Activated B cell treated with CpG ODN at 0.5 μM for 24 hours (primary cell): ENCODE measurements around the gene DOK1. TPM values are rescaled to one million over a fixed set of nuclear protein-coding genes. Genes with fewer than 3 reads are reported as not detected.

Experiments
- ATAC-seq: fragments of 200-7000 bp; cut with Tn5 transposase; one replicate; pipeline ENCODE4 v1.10.0; 2021; ENCODE audit warnings: low read depth, mild to moderate bottlenecking, moderate library complexity
- CTCF ChIA-PET: fragments of 350-600 bp; sonication (Branson Sonifier 250); formaldehyde crosslinking; loops from one replicate; lab custom pipeline; 2021; ENCODE audit warnings: antibody characterized with exemption; lab: Charles Lee
- POLR2A ChIA-PET: fragments of 350-600 bp; sonication (Branson Sonifier 250); formaldehyde crosslinking; loops from one replicate; lab custom pipeline; 2021; ENCODE audit warnings: antibody characterized with exemption; lab: Charles Lee
- DNase-seq: peaks from one replicate; pipeline ENCODE4 v3.0.0; 2022
- H3K27ac Mint-ChIP-seq: one replicate; pipeline ENCODE4 v1.8.0; 2020; ENCODE audit warnings: mixed read lengths
- H3K27me3 Mint-ChIP-seq: one replicate; pipeline ENCODE4 v1.8.0; 2021; ENCODE audit warnings: mixed read lengths
- H3K36me3 Mint-ChIP-seq: one replicate; pipeline ENCODE4 v1.8.0; 2021; ENCODE audit warnings: low read depth, mixed read lengths
- H3K4me1 Mint-ChIP-seq: one replicate; pipeline ENCODE4 v1.8.0; 2021; ENCODE audit warnings: mixed read lengths
- H3K4me3 Mint-ChIP-seq: one replicate; pipeline ENCODE4 v1.8.0; 2020; ENCODE audit warnings: mild to moderate bottlenecking, mixed read lengths
- H3K9me3 Mint-ChIP-seq: one replicate; pipeline ENCODE4 v1.8.0; 2020; ENCODE audit warnings: mixed read lengths
- CTCF ChIP-seq: fragments of 200-600 bp; IDR thresholded peaks from one replicate; pipeline ENCODE4 v1.8.0; 2022; ENCODE audit warnings: antibody characterized with exemption, mild to moderate bottlenecking
- intact Hi-C: fragments of 100-400 bp; cut with micrococcal nuclease; formaldehyde crosslinking; loops from one replicate; pipeline ENCODE4 v1.15.1; 2024
- total RNA-seq: library from RNA; stranded (reverse); gene quantifications from 2 replicates; pipeline ENCODE4 v1.2.3, GENCODE V29; 2022

DOK1 gene
- total RNA-seq, 1 donor from 2014 or later, result 33.8 TPM

- no peak overlapping the region for H3K4me3 Mint-ChIP-seq
- H3K27ac Mint-ChIP-seq, result no peak overlapping the region
- peaks cover 36% of the 10 kb centered on the region for H3K36me3 Mint-ChIP-seq
- peaks cover 41% of the 10 kb centered on the region for H3K4me1 Mint-ChIP-seq
- TF ChIP-seq CTCF, result no peak
- CTCF ChIA-PET, result interaction anchor here (1.1 to 4.4 kb wide), 4 partner anchors 55 to 284 kb away, joined by 3 to 34 read pairs (median 7); no protein-coding TSS in a partner anchor
- POLR2A ChIA-PET, result interaction anchor here (0.7 to 8.8 kb wide), 4 partner anchors 18 to 76 kb away, joined by 3 to 63 read pairs (median 22); partner anchors contain the start of genes CCDC142, TTC31 and WBP1
- no peaks in the 10 kb centered on the region for H3K27me3 Mint-ChIP-seq
- ATAC-seq (no peak), DNase-seq (no peak)
- no peaks in the 10 kb centered on the region for H3K9me3 Mint-ChIP-seq
- intact Hi-C loops, result loop anchor here (5.0 kb wide), 2 partner anchors 196 to 336 kb away; partner anchors contain the start of gene MTHFD2
Observed at GRCh38 chr2:74533464-74533863, 21.1 kb upstream of the DOK1 start.

DNA sequence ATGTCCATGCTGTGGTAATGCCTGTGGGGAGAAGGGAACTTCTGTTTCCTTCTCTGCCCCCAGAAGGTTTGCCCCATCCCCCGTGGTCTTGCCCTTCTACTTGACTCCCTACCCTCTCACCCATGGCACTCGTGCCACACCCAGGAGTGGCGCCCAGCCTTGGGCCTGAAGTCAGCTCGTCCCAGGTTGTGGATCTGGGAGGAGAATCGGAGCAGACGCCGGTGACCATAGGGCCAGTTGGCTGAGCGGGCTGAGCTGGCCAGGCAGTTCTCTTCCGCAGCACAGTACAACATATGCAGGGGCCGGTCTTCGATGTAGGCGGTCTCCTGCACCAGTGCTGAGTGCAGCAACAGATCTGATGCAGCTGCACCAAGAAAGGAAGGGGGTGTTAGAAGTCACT, 20.1 kb upstream of the DOK1 start:
- Mint-ChIP-seq H3K4me1 (peaks cover 43% of the 10 kb centered on the region), H3K27me3 (no peaks in the 10 kb centered on the region), H3K4me3 (no peak overlapping the region), H3K36me3 (peaks cover 31% of the 10 kb centered on the region), H3K27ac (no peak overlapping the region), H3K9me3 (peaks cover 2% of the 10 kb centered on the region)
- DNase-seq (no peak), ATAC-seq (no peak)
- CTCF ChIA-PET, result interaction anchor here (0.7 to 4.4 kb wide), 3 partner anchors 52 to 182 kb away, joined by 3 to 34 read pairs (median 3); partner anchors contain the start of genes CCDC142 and TTC31
- POLR2A ChIA-PET, result interaction anchor here (8.8 kb wide), 1 partner anchor 52 kb away, joined by 63 read pairs; the partner anchor contains the start of genes CCDC142 and TTC31
- no peak for TF ChIP-seq CTCF
- intact Hi-C loops, result loop anchor here (5.0 kb wide), 2 partner anchors 197 to 337 kb away; partner anchors contain the start of gene MTHFD2

DNA sequence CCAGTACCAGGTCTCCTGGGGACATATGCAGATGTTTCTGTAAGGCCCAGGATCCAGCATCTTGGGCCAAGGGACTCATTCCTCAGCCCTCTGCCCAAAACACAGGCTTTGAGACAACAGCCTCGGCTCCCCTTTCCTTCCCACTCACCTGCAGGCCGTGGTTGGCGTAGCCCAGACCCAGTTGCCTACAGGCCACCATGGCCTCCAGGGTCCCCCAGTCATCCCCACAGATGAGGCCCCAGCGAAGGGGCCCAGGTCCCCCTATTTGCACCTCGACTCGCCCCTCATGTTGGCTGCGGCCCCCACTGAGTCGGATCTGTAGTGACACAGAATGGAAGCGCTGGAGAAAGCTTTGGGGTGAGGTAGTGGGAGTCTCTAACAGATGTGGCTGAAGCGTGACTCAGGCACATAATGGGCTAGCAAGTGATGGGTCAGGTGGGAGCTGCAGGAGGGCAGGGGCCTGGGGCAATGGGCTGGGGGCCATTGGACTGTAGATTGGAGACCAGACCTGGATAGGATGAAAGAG, 19.0 kb upstream of the DOK1 start:
- Mint-ChIP-seq H3K27me3 (no peaks in the 10 kb centered on the region), H3K4me3 (no peak overlapping the region), H3K4me1 (peaks cover 50% of the 10 kb centered on the region), H3K9me3 (peaks cover 2% of the 10 kb centered on the region), H3K27ac (no peak overlapping the region), H3K36me3 (peaks cover 28% of the 10 kb centered on the region)
- DNase-seq (no peak), ATAC-seq (no peak)
- ChIA-PET POLR2A (interaction anchor here (1.1 kb wide), 1 partner anchor 41 kb away, joined by 3 read pairs; no protein-coding TSS in a partner anchor), CTCF (no interaction called here)
- intact Hi-C loops, result no loop called here
- TF ChIP-seq CTCF, result no peak

- intact Hi-C loops, result no loop called here
- peaks cover 2% of the 10 kb centered on the region for H3K9me3 Mint-ChIP-seq
- no peak overlapping the region for H3K27ac Mint-ChIP-seq
- H3K36me3 Mint-ChIP-seq, result peaks cover 21% of the 10 kb centered on the region
- TF ChIP-seq CTCF, result no peak
- ChIA-PET POLR2A (interaction anchor here (1.1 kb wide), 1 partner anchor 40 kb away, joined by 3 read pairs; no protein-coding TSS in a partner anchor), CTCF (no interaction called here)
- no peak for DNase-seq
- no peak for ATAC-seq
- peaks cover 42% of the 10 kb centered on the region for H3K4me1 Mint-ChIP-seq
- no peaks in the 10 kb centered on the region for H3K27me3 Mint-ChIP-seq
- no peak overlapping the region for H3K4me3 Mint-ChIP-seq
Observed at GRCh38 chr2:74536166-74536950, 18.2 kb upstream of the DOK1 start.

GRCh38 chr2:74537140-74537539, 17.4 kb upstream of the DOK1 start:
- intact Hi-C loops, result no loop called here
- H3K4me3 Mint-ChIP-seq, result no peak overlapping the region
- H3K27ac Mint-ChIP-seq, result no peak overlapping the region
- H3K9me3 Mint-ChIP-seq, result peaks cover 2% of the 10 kb centered on the region
- POLR2A ChIA-PET, result no interaction called here
- TF ChIP-seq CTCF, result no peak
- CTCF ChIA-PET, result no interaction called here
- H3K4me1 Mint-ChIP-seq, result peaks cover 34% of the 10 kb centered on the region
- DNase-seq (no peak), ATAC-seq (no peak)
- H3K27me3 Mint-ChIP-seq, result no peaks in the 10 kb centered on the region
- peaks cover 14% of the 10 kb centered on the region for H3K36me3 Mint-ChIP-seq
